Thyroid gland (tissue), 4 donors: ENCODE measurements around the gene ATP2A2.

Experiments used
- CTCF ChIP-seq, 6 experiments: fragments of 200-600 bp in 3 of 6; fragments of 450-650 bp in 3 of 6; sonication (generic) in 3 of 6; IDR thresholded peaks; one replicate each; pipeline ENCODE4 v1.5.1; 2016 to 2019; ENCODE audit warnings: antibody characterized with exemption in 6 of 6, mild to moderate bottlenecking in 2 of 6, inconsistent platforms in 1 of 6, moderate library complexity in 1 of 6
- POLR2A ChIP-seq, 2 donors: fragments of 450-650 bp; IDR thresholded peaks; one replicate each; pipeline ENCODE4 v1.6.1; 2017; ENCODE audit warnings: antibody characterized with exemption in 2 of 2, mild to moderate bottlenecking in 2 of 2, moderate library complexity in 1 of 2

GRCh38 chr12:110289711-110290078 is 8.6 kb downstream of the ATP2A2 start:
- no peak for TF ChIP-seq CTCF (IDR thresholded peaks at IDR 0.05)
- TF ChIP-seq POLR2A (IDR thresholded peaks at IDR 0.05) = no peak
